GM12878 (cell line): ENCODE results near the gene RBBP6. TPM values are rescaled to one million over a fixed set of nuclear protein-coding genes. Genes with fewer than 3 reads are reported as not detected.
A peak's percentile ranks its signal among the peaks of the same experiment; 100 is the strongest.

ENCODE experiments used
- ATAC-seq: fragments of 200-7000 bp; cut with Tn5 transposase; 3 replicates; pipeline ENCODE4 v1.9.1; 2020; ENCODE audit warnings: mild to moderate bottlenecking, moderate library complexity
- BruUV-seq: library from RNA; stranded (reverse); fragments of 400-500 nt; replicated peaks from 2 replicates; lab custom pipeline; 2021; lab: Mats Ljungman, UMichigan
- CTCF ChIA-PET: fragments of 300-600 bp; sonication (Branson Sonifier 250); formaldehyde crosslinking; extraction: SDS; loops from one replicate; lab custom pipeline; 2021; ENCODE audit warnings: inconsistent platforms; lab: Yijun Ruan, JAX
- POLR2A ChIA-PET: fragments of 350-600 bp; formaldehyde crosslinking; extraction: SDS; loops from one replicate; lab custom pipeline; 2021; ENCODE audit warnings: inconsistent platforms; lab: Charles Lee
- RAD21 ChIA-PET: fragments of 300-600 bp; sonication (Branson Sonifier 250); formaldehyde crosslinking; loops from one replicate; lab custom pipeline; 2023; ENCODE audit warnings: antibody characterized with exemption; ENCODE audit not compliant: unreplicated experiment; lab: Charles Lee
- SMC1A ChIA-PET: fragments of 300-600 bp; sonication (Branson Sonifier 250); formaldehyde crosslinking; loops from one replicate; lab custom pipeline; 2023; ENCODE audit not compliant: unreplicated experiment, uncharacterized antibody; lab: Charles Lee
- DNase-seq: peaks from one replicate; pipeline ENCODE4 v3.0.0-alpha.2; 2011; ENCODE audit warnings: low read depth, low spot score
- FAIRE-seq: peaks from 3 replicates; lab custom pipeline; 2011; peaks lifted over from hg19 to GRCh38; lab: Jason Lieb, UNC
- H2AFZ ChIP-seq: 2 replicates; pipeline ENCODE4 v1.6.0; 2011; ENCODE audit warnings: low read depth, low read length, control low read depth; ENCODE audit not compliant: control insufficient read depth
- H3K27ac ChIP-seq: 2 replicates; pipeline ENCODE4 v1.5.1; 2011; ENCODE audit warnings: control low read depth; ENCODE audit not compliant: control insufficient read depth, insufficient read depth
- H3K27me3 ChIP-seq, 2 experiments: replicated peaks in 1 of 2; 2 replicates each; pipeline versions ENCODE4 v1.6.0 to v1.6.1; 2011; ENCODE audit warnings: low read length in 1 of 2; ENCODE audit not compliant: control insufficient read depth in 2 of 2, insufficient read depth in 2 of 2
- H3K36me3 ChIP-seq, 2 experiments: 2 replicates each; pipeline ENCODE4 v1.5.1; 2011; ENCODE audit warnings: low read length in 1 of 2; ENCODE audit not compliant: control insufficient read depth in 2 of 2, insufficient read depth in 2 of 2
- H3K4me1 ChIP-seq: 2 replicates; pipeline ENCODE4 v1.6.1; 2011; ENCODE audit warnings: mild to moderate bottlenecking, low read length, moderate library complexity, mixed read lengths; ENCODE audit not compliant: control insufficient read depth, insufficient read depth
- H3K4me2 ChIP-seq: 2 replicates; pipeline ENCODE4 v1.6.0; 2011; ENCODE audit warnings: control low read depth; ENCODE audit not compliant: control insufficient read depth, insufficient read depth
- H3K4me3 ChIP-seq: fragments of 200-600 bp; sonication (generic); 2 replicates; pipeline ENCODE4 v1.5.1; 2016
- H3K79me2 ChIP-seq: 2 replicates; pipeline ENCODE4 v1.6.0; 2011; ENCODE audit warnings: low read length; ENCODE audit not compliant: control insufficient read depth, insufficient read depth
- H3K9ac ChIP-seq: 2 replicates; pipeline ENCODE4 v1.8.0; 2011; ENCODE audit warnings: low read length, control low read depth, mixed read lengths; ENCODE audit not compliant: control insufficient read depth, insufficient read depth
- H3K9me3 ChIP-seq: replicated peaks from 3 replicates; pipeline ENCODE4 v1.5.1; 2011; ENCODE audit warnings: mild to moderate bottlenecking, low read length; ENCODE audit not compliant: control insufficient read depth, insufficient read depth
- H4K20me1 ChIP-seq: 2 replicates; pipeline ENCODE4 v1.6.0; 2011; ENCODE audit not compliant: control insufficient read depth, insufficient read depth
- BMI1 ChIP-seq: fragments of 450-650 bp; IDR thresholded peaks from 2 replicates; pipeline ENCODE4 v1.6.1; 2016; ENCODE audit warnings: mild to moderate bottlenecking, moderate library complexity, borderline replicate concordance
- CBX3 ChIP-seq: fragments of 200-600 bp; sonication (generic); IDR thresholded peaks from 2 replicates; pipeline ENCODE4 v1.6.1; 2016; ENCODE audit warnings: low read depth, borderline replicate concordance
- CHD1 ChIP-seq: IDR thresholded peaks from 2 replicates; pipeline ENCODE4 v1.6.1; 2012; ENCODE audit warnings: low read depth, low read length, improper control_type of control experiment
- CHD4 ChIP-seq: fragments of 200-600 bp; sonication (generic); IDR thresholded peaks from 2 replicates; pipeline ENCODE4 v1.6.1; 2016; ENCODE audit warnings: mild to moderate bottlenecking
- KLF5 ChIP-seq: fragments of 450-650 bp; IDR thresholded peaks from 2 replicates; pipeline ENCODE4 v1.6.1; 2014; ENCODE audit warnings: mild to moderate bottlenecking; ENCODE audit not compliant: partially characterized antibody
- MYC ChIP-seq: IDR thresholded peaks from 2 replicates; pipeline ENCODE4 v1.6.1; 2011; ENCODE audit warnings: mild to moderate bottlenecking, low read length, moderate library complexity, inconsistent platforms; ENCODE audit not compliant: insufficient read depth, insufficient replicate concordance, insufficient read length, severe bottlenecking
- NR2C2 ChIP-seq: IDR thresholded peaks from 2 replicates; pipeline ENCODE4 v1.6.1; 2011; ENCODE audit warnings: borderline replicate concordance, low read depth; ENCODE audit not compliant: control insufficient read depth, insufficient read length
- PAX5 ChIP-seq: IDR thresholded peaks from 2 replicates; pipeline ENCODE4 v1.6.1; 2011; ENCODE audit warnings: low read depth, low read length, borderline replicate concordance
- RFX5 ChIP-seq: IDR thresholded peaks from 2 replicates; pipeline ENCODE4 v1.6.1; 2011; ENCODE audit warnings: low read depth, low read length, improper control_type of control experiment
- SPI1 ChIP-seq: IDR thresholded peaks from 2 replicates; pipeline ENCODE4 v1.6.1; 2011; ENCODE audit warnings: low read depth, mild to moderate bottlenecking, low read length, moderate library complexity, borderline replicate concordance; ENCODE audit not compliant: insufficient read depth
- STAT3 ChIP-seq: IDR thresholded peaks from 2 replicates; pipeline ENCODE4 v1.6.1; 2011; ENCODE audit warnings: low read depth, low read length, improper control_type of control experiment
- TBL1XR1 ChIP-seq: IDR thresholded peaks from 2 replicates; pipeline ENCODE4 v1.6.1; 2012; ENCODE audit warnings: low read depth, low read length, improper control_type of control experiment
- ZNF384 ChIP-seq: IDR thresholded peaks from 2 replicates; pipeline ENCODE4 v1.6.1; 2012; ENCODE audit warnings: low read depth, mild to moderate bottlenecking, low read length, improper control_type of control experiment, borderline replicate concordance
- WGBS: methylation state at CpG from one replicate; pipeline ENCODE4 v1.1.6; 2016; ENCODE audit warnings: low lambda C conversion rate; ENCODE audit not compliant: insufficient replicate concordance, insufficient coverage; ENCODE audit errors: missing lambda C conversion rate; 5-methylcytosine and 5-hydroxymethylcytosine counted together
- in situ Hi-C: fragments of 300-500 bp; cut with MboI; formaldehyde crosslinking; loops from 9 replicates; pipeline ENCODE4 v1.14.3; 2018; ENCODE audit warnings: mixed read lengths
- intact Hi-C: fragments of 100-400 bp; cut with micrococcal nuclease; formaldehyde crosslinking; loops from one replicate; pipeline ENCODE4 v1.14.2; 2022; ENCODE audit not compliant: unreplicated experiment
- polyA plus RNA-seq, 11 experiments: library from polyadenylated mRNA; depleted of rRNA in 4 of 11; unstranded in 6 of 11; stranded (reverse) in 5 of 11; fragments of >200 nt; fragmentation: Nextera tagmentation in 4 of 11; fragmentation: Illumina TruSeq in 1 of 11; extraction: Ambion mirVana in 4 of 11; extraction: Trizol in 1 of 11; gene quantifications; 1 replicate in 1 of 11; 2 replicates in 10 of 11; pipeline versions ENCODE4 v1.2.1 to v1.2.3, GENCODE V29; 2011 to 2016; ENCODE audit warnings: inconsistent platforms in 2 of 11, missing spikeins in 2 of 11, low read depth in 1 of 11
- total RNA-seq, 4 experiments: library from RNA; depleted of rRNA in 3 of 4; stranded (reverse); fragments of >200 nt in 3 of 4; fragmentation: Illumina TruSeq in 1 of 4; extraction: Trizol in 1 of 4; gene quantifications; 2 replicates each; pipeline versions ENCODE4 v1.2.1 to v1.2.3, GENCODE V29; 2013 to 2021
- TF ChIP-seq, protein P1 (sequence below): IDR thresholded peaks from 2 replicates; pipeline ENCODE4 v1.6.1; 2012; ENCODE audit warnings: low read depth, low read length, improper control_type of control experiment
- TF ChIP-seq, protein P2 (sequence below): fragments of 450-650 bp; IDR thresholded peaks from 2 replicates; pipeline ENCODE4 v1.6.1; 2016; ENCODE audit warnings: mild to moderate bottlenecking, moderate library complexity, borderline replicate concordance

Gene RBBP6
- total and polyA plus RNA-seq, 10 of the 15 experiments (the other 5 are each of a cell fraction or from before 2014, with no cell fraction given), result 16.9 to 80.2 (median 36.5) TPM

DNA sequence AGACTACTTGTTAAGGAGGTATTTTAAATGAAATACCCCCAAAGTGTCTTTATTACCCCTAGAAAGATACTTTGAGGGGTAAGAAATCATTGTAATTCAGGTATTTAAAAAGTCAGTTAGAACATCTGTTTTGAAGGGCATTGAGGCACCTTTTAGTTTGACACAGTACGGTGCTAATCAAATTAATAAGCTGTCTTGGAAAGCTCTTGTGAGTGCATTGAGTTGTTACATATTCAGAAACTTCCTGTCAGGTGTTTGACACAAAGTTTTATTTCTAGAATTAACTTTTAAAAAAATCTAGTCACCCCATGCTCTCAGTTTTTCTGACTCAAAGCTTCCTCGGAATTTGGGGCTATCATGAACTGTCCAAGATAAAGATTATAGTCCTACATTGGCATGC is 4.6 kb downstream of the RBBP6 start:
- in situ Hi-C loops, result no loop called here
- peaks cover 8% of the 10 kb centered on the region for H4K20me1 ChIP-seq
- no peak for TF ChIP-seq SPI1
- TF ChIP-seq PAX5, result no peak
- no peak for TF ChIP-seq ZNF384
- TF ChIP-seq STAT3, result no peak
- TF ChIP-seq NR2C2, result no peak
- TF ChIP-seq, protein P1, sequence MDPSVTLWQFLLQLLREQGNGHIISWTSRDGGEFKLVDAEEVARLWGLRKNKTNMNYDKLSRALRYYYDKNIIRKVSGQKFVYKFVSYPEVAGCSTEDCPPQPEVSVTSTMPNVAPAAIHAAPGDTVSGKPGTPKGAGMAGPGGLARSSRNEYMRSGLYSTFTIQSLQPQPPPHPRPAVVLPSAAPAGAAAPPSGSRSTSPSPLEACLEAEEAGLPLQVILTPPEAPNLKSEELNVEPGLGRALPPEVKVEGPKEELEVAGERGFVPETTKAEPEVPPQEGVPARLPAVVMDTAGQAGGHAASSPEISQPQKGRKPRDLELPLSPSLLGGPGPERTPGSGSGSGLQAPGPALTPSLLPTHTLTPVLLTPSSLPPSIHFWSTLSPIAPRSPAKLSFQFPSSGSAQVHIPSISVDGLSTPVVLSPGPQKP, result no peak
- TF ChIP-seq MYC, result no peak
- no peak for TF ChIP-seq RFX5
- no peak for TF ChIP-seq CHD1
- no peak for TF ChIP-seq TBL1XR1
- no peak for TF ChIP-seq CBX3
- TF ChIP-seq CHD4, result no peak
- TF ChIP-seq KLF5, result no peak
- TF ChIP-seq, protein P2, sequence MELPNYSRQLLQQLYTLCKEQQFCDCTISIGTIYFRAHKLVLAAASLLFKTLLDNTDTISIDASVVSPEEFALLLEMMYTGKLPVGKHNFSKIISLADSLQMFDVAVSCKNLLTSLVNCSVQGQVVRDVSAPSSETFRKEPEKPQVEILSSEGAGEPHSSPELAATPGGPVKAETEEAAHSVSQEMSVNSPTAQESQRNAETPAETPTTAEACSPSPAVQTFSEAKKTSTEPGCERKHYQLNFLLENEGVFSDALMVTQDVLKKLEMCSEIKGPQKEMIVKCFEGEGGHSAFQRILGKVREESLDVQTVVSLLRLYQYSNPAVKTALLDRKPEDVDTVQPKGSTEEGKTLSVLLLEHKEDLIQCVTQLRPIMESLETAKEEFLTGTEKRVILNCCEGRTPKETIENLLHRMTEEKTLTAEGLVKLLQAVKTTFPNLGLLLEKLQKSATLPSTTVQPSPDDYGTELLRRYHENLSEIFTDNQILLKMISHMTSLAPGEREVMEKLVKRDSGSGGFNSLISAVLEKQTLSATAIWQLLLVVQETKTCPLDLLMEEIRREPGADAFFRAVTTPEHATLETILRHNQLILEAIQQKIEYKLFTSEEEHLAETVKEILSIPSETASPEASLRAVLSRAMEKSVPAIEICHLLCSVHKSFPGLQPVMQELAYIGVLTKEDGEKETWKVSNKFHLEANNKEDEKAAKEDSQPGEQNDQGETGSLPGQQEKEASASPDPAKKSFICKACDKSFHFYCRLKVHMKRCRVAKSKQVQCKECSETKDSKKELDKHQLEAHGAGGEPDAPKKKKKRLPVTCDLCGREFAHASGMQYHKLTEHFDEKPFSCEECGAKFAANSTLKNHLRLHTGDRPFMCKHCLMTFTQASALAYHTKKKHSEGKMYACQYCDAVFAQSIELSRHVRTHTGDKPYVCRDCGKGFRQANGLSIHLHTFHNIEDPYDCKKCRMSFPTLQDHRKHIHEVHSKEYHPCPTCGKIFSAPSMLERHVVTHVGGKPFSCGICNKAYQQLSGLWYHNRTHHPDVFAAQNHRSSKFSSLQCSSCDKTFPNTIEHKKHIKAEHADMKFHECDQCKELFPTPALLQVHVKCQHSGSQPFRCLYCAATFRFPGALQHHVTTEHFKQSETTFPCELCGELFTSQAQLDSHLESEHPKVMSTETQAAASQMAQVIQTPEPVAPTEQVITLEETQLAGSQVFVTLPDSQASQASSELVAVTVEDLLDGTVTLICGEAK, result no peak
- TF ChIP-seq BMI1, result no peak
- intact Hi-C loops, result loop anchor here (5.0 kb wide), 1 partner anchor 118 kb away; no protein-coding TSS in a partner anchor
- ChIA-PET CTCF (interaction anchor here (1.3 to 1.5 kb wide), 2 partner anchors 16 to 27 kb away, joined by 3 to 4 read pairs; no protein-coding TSS in a partner anchor), POLR2A (interaction anchor here (0.9 kb wide), 1 partner anchor 432 kb away, joined by 3 read pairs; no protein-coding TSS in a partner anchor), SMC1A (no interaction called here), RAD21 (no interaction called here)
- H3K9me3 ChIP-seq, result no peaks in the 10 kb centered on the region
- H3K27me3 ChIP-seq, result no peaks in the 10 kb centered on the region
- peaks cover 0 to 12% of the 10 kb centered on the region in 2 experiments; a peak in 3 of 4 replicates for H3K36me3 ChIP-seq
- no TSS peak for BruUV-seq
- H3K9ac ChIP-seq, result no peak overlapping the region
- WGBS, result 22% methylated on average over 2 of the region's 2 CpGs
- peak overlapping the region; percentile 79; the same call in 1 of the 2 replicates for H3K4me3 ChIP-seq
- DNase-seq (no peak), FAIRE-seq (no peak), ATAC-seq (no peak)
- peak overlapping the region; percentile 9; the same call in 1 of the 2 replicates for H3K4me2 ChIP-seq
- peaks cover 3% of the 10 kb centered on the region; the same call in 1 of the 2 replicates for H3K4me1 ChIP-seq
- no peak overlapping the region for H3K27ac ChIP-seq
- H2AFZ ChIP-seq, result no peak overlapping the region
- H3K79me2 ChIP-seq, result peaks cover 90% of the 10 kb centered on the region
